HG03066 (cell line): ENCODE data around the gene TIMP1.

ENCODE experiments used
- ATAC-seq: cut with Tn5 transposase; IDR thresholded peaks from one replicate; pipeline ENCODE4 v1.9.1; 2021; ENCODE audit warnings: low read depth; ENCODE audit not compliant: unreplicated experiment

The TIMP1 gene

GRCh38 chrX:47581731-47582647 is at the start of gene TIMP1:
Gene TIMP1 (plus strand): TSS chrX:47582436. CDS start chrX:47583416, 980 bp downstream.
- ATAC-seq, result peak; percentile 84

GRCh38 chrX:47539860-47540259 is 42.4 kb upstream of the TIMP1 start:
- ATAC-seq, result no peak

- ATAC-seq, result no peak
Observed at GRCh38 chrX:47540754-47541538, 41.3 kb upstream of the TIMP1 start.

- ATAC-seq, result no peak
Observed at GRCh38 chrX:47543496-47543895, 38.7 kb upstream of the TIMP1 start.

GRCh38 chrX:47556045-47556623 is 26.1 kb upstream of the TIMP1 start:
- peak; percentile 62 for ATAC-seq

GRCh38 chrX:47558436-47558835 is 23.8 kb upstream of the TIMP1 start:
- no peak for ATAC-seq

- no peak for ATAC-seq
Observed at GRCh38 chrX:47560179-47560933, 21.9 kb upstream of the TIMP1 start.

GRCh38 chrX:47560934-47561658 is 21.1 kb upstream of the TIMP1 start, which contains the start of gene ARAF:
Gene ARAF (plus strand): TSS chrX:47561205. CDS start chrX:47562968, 1,763 bp downstream.
- peak; percentile 95 for ATAC-seq

GRCh38 chrX:47561659-47562151 is 20.5 kb upstream of the TIMP1 start:
- no peak for ATAC-seq

GRCh38 chrX:47562615-47563243 is 19.5 kb upstream of the TIMP1 start:
- ATAC-seq, result no peak

- ATAC-seq, result no peak
Observed at GRCh38 chrX:47563801-47564315, 18.4 kb upstream of the TIMP1 start.

- no peak for ATAC-seq
Observed at GRCh38 chrX:47564438-47565085, 17.7 kb upstream of the TIMP1 start.

GRCh38 chrX:47566841-47567240 is 15.4 kb upstream of the TIMP1 start:
- ATAC-seq, result no peak

GRCh38 chrX:47568656-47569295 is 13.5 kb upstream of the TIMP1 start:
- no peak for ATAC-seq

- ATAC-seq, result no peak
Observed at GRCh38 chrX:47570794-47571193, 11.4 kb upstream of the TIMP1 start.

GRCh38 chrX:47571215-47571614 is 11.0 kb upstream of the TIMP1 start:
- no peak for ATAC-seq

- ATAC-seq, result no peak
Observed at GRCh38 chrX:47571896-47572295, 10.3 kb upstream of the TIMP1 start.
